DMS153 treated with DMSO at 0.1 percent for 48 hours (cell line): ENCODE measurements around the gene WNT2.
A peak's percentile ranks its signal among the peaks of the same experiment; 100 is the strongest.
"Not testable (repeated sequence)": the region's sequence is repeated elsewhere in the genome, so short reads cannot be mapped to it uniquely, and the experiment has no call there.

Experiments
- DNase-seq: peaks from one replicate; lab custom pipeline; 2025; ENCODE audit not compliant: unreplicated experiment; lab: John Stamatoyannopoulos, UW

Gene WNT2

GRCh38 chr7:117312593-117313580 lies 10.0 kb downstream of the WNT2 start:
- no peak for DNase-seq

- DNase-seq: no peak
These were observed 14.0 kb downstream of the WNT2 start for GRCh38 chr7:117308891-117309290.

GRCh38 chr7:117302396-117302795 lies 20.5 kb downstream of the WNT2 start:
- DNase-seq: no peak

GRCh38 chr7:117300506-117300905 lies 22.4 kb downstream of the WNT2 start:
- not testable (repeated sequence) for DNase-seq

- no peak for DNase-seq
These were observed 25.3 kb downstream of the WNT2 start for GRCh38 chr7:117297606-117298005.

GRCh38 chr7:117296066-117296465 lies 26.8 kb downstream of the WNT2 start:
- DNase-seq: no peak

- no peak for DNase-seq
These were observed 37.0 kb downstream of the WNT2 start for GRCh38 chr7:117285826-117286225.

GRCh38 chr7:117284692-117285091 lies 38.2 kb downstream of the WNT2 start:
- no peak for DNase-seq

- DNase-seq: no peak
These were observed 39.1 kb downstream of the WNT2 start for GRCh38 chr7:117283779-117284178.

- no peak for DNase-seq
These were observed 39.5 kb downstream of the WNT2 start for GRCh38 chr7:117283371-117283770.

- DNase-seq: no peak
These were observed 40.5 kb downstream of the WNT2 start for GRCh38 chr7:117282239-117282812.

GRCh38 chr7:117281562-117281961 lies 41.3 kb downstream of the WNT2 start:
- DNase-seq: no peak

- DNase-seq: no peak
These were observed 42.8 kb downstream of the WNT2 start for GRCh38 chr7:117279931-117280557.

- DNase-seq: no peak
These were observed 43.7 kb downstream of the WNT2 start for GRCh38 chr7:117279203-117279602.

GRCh38 chr7:117278040-117278439 lies 44.8 kb downstream of the WNT2 start:
- no peak for DNase-seq

GRCh38 chr7:117277576-117277975 lies 45.3 kb downstream of the WNT2 start:
- DNase-seq: no peak

- no peak for DNase-seq
These were observed 47.9 kb downstream of the WNT2 start for GRCh38 chr7:117274951-117275350.

- DNase-seq: peak; percentile 16
These were observed 49.0 kb downstream of the WNT2 start for GRCh38 chr7:117273814-117274225.

- DNase-seq: no peak
These were observed 49.5 kb downstream of the WNT2 start for GRCh38 chr7:117273325-117273724.

GRCh38 chr7:117272017-117272759 lies 50.7 kb downstream of the WNT2 start:
- DNase-seq: no peak

- DNase-seq: no peak
These were observed 51.3 kb downstream of the WNT2 start for GRCh38 chr7:117271566-117271965.
